ENCODE results near the gene CUBN. TPM values are rescaled to one million over a fixed set of nuclear protein-coding genes. Genes with fewer than 3 reads are reported as not detected.

The CUBN gene
- total and polyA plus RNA-seq, 9 of the 15 experiments (the other 6 are each of a cell fraction or from before 2014, with no cell fraction given) = 0.04 to 0.33 (median 0.09) TPM

- Histone ChIP-seq H3K4me2 (ENCODE audit: insufficient read depth, low read length) (no peak overlapping the region), H3K9me3 (replicated peaks; ENCODE audit: control insufficient read depth, insufficient read depth, low read depth, low read length) (no peaks in the 10 kb centered on the region; the same call in 1 of the 2 replicates), H3K4me3 (no peak overlapping the region), H3K27ac (ENCODE audit: extremely low read depth, low read depth, low read length) (no peak overlapping the region), H3K9me1 (ENCODE audit: control insufficient read depth, insufficient read depth, low read length) (no peaks in the 10 kb centered on the region), H4K20me1 (replicated peaks; ENCODE audit: control insufficient read depth, insufficient read depth, low read length) (no peaks in the 10 kb centered on the region), H3K36me3 (ENCODE audit: control insufficient read depth, insufficient read depth, low read length) (no peaks in the 10 kb centered on the region), H3K4me1 (replicated peaks in 1 of 2; ENCODE audit: control insufficient read depth in 2 of 2, insufficient read depth in 2 of 2, low read length in 2 of 2) (no peaks in the 10 kb centered on the region; a peak in 1 of 5 replicates), H3K27me3 (ENCODE audit: control insufficient read depth in 2 of 2, insufficient read depth in 2 of 2, low read length in 2 of 2) (0 out of 5 replicates have a peak, but pooled peaks cover 0 to 5% of the 10 kb centered on the region in 2 experiments), H2AFZ (ENCODE audit: low read depth, low read length) (no peak overlapping the region), H3K9ac (ENCODE audit: insufficient read depth in 1 of 2, low read depth in 2 of 2, low read length in 2 of 2) (no peak overlapping the region), H3K79me2 (ENCODE audit: control insufficient read depth, insufficient read depth, low read length) (no peaks in the 10 kb centered on the region)
- FAIRE-seq (no peak), DNase-seq (ENCODE audit: extremely low read depth in 1 of 4, low spot score in 3 of 4) (no peak), ATAC-seq (no peak)
- in situ Hi-C loops (cut with MboI) = no loop called here
- CTCF ChIA-PET (ENCODE audit: low intra/inter-chr PET ratio) = no interaction called here
- TF ChIP-seq MCM7 (IDR thresholded peaks at IDR 0.05) = no peak
- no peak for TF ChIP-seq PRPF4 (IDR thresholded peaks at IDR 0.05; ENCODE audit: insufficient read depth, low read depth, low read length, poor library complexity, severe bottlenecking)
- TF ChIP-seq, protein P1, sequence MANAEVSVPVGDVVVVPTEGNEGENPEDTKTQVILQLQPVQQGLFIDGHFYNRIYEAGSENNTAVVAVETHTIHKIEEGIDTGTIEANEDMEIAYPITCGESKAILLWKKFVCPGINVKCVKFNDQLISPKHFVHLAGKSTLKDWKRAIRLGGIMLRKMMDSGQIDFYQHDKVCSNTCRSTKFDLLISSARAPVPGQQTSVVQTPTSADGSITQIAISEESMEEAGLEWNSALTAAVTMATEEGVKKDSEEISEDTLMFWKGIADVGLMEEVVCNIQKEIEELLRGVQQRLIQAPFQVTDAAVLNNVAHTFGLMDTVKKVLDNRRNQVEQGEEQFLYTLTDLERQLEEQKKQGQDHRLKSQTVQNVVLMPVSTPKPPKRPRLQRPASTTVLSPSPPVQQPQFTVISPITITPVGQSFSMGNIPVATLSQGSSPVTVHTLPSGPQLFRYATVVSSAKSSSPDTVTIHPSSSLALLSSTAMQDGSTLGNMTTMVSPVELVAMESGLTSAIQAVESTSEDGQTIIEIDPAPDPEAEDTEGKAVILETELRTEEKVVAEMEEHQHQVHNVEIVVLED (CRISPR knock-in tag; IDR thresholded peaks at IDR 0.05) = no peak
- TF ChIP-seq KDM1A (IDR thresholded peaks at IDR 0.05) = no peak
- no peak for TF ChIP-seq HDAC1 (IDR thresholded peaks at IDR 0.05)
- TF ChIP-seq MNT (conservative IDR thresholded peaks at IDR 0.05) = no peak
- no peak for TF ChIP-seq PRDM10 (IDR thresholded peaks at IDR 0.05; ENCODE audit: partially characterized antibody)
- no peak for TF ChIP-seq POLR3G (IDR thresholded peaks at IDR 0.05; ENCODE audit: extremely low read depth, insufficient read length, insufficient replicate concordance)
- no peak for TF ChIP-seq ZNF717 (CRISPR knock-in tag; IDR thresholded peaks at IDR 0.05)
- TF ChIP-seq, protein P2, sequence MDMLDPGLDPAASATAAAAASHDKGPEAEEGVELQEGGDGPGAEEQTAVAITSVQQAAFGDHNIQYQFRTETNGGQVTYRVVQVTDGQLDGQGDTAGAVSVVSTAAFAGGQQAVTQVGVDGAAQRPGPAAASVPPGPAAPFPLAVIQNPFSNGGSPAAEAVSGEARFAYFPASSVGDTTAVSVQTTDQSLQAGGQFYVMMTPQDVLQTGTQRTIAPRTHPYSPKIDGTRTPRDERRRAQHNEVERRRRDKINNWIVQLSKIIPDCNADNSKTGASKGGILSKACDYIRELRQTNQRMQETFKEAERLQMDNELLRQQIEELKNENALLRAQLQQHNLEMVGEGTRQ (CRISPR knock-in tag; IDR thresholded peaks at IDR 0.05) = no peak
- TF ChIP-seq RFX7 (CRISPR knock-in tag; IDR thresholded peaks at IDR 0.05) = no peak
- TF ChIP-seq ZNF561 (CRISPR knock-in tag; conservative IDR thresholded peaks at IDR 0.05) = no peak
- no peak for TF ChIP-seq PPARD (CRISPR knock-in tag; IDR thresholded peaks at IDR 0.05)
- POLR2A ChIA-PET = interaction anchor here (0.9 to 1.5 kb wide), 4 partner anchors 13 to 19 kb away, joined by 3 to 4 read pairs (median 4); no protein-coding TSS in a partner anchor
- intact Hi-C loops (cut with micrococcal nuclease) = no loop called here
- WGBS (ENCODE audit: insufficient coverage, low coverage, missing lambda C conversion rate) = 4% methylated on average over 2 of the region's 2 CpGs
- no TSS peak for BruUV-seq (replicated peaks)
These were observed 119.1 kb downstream of the CUBN start for GRCh38 chr10:17010363-17011145.

Measured in K562 (cell line).